Right forelimb (tissue), 1 donor: ENCODE results near the gene TIAM1.
A peak's percentile ranks its signal among the peaks of the same experiment; 100 is the strongest.
"Not testable (repeated sequence)": the region's sequence is repeated elsewhere in the genome, so short reads cannot be mapped to it uniquely, and the experiment has no call there.

Experiments used
- DNase-seq: peaks from one replicate; pipeline ENCODE4 v3.0.0-alpha.2; 2018

TIAM1 gene

GRCh38 chr21:31243611-31244010 is 100.5 kb downstream of the TIAM1 start:
- DNase-seq = no peak

GRCh38 chr21:31236528-31236927 is 107.5 kb downstream of the TIAM1 start:
- no peak for DNase-seq

DNA sequence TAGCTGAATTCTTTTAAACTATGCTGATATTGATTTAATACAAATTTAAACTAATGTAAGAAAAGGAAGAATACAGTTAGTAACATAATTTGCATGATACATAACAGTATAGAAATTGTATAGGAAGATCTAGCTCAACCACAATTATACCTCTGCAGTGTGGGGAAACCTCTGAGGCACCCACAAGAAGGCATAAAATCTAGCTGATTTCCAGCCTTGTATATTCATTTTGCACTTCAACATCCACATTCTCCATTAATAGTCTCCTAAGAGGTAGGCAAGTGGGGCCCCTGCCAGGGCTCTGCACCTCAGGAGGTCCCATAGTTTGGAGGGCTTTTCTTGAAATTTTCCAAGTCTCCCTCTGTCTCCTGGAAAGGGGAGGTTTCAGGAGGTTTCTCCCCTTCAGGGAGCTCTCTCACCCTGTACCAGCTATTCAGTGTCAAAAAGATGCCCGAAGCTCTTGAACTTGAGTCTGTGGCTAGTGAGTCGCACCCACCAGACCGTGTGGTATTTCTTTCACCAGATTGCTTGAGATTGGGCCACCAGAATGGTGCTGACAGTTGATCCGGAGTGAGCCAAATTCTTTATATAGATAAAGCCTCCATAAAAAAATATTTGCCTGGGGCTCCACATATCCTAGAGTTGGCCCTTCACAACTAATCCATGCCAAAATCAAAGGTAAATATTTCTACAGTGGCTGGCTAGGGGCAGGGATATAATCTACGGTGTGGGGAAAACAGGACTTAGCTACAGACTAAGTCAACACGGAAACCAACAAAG is 108.2 kb downstream of the TIAM1 start:
- DNase-seq = no peak

GRCh38 chr21:31234936-31235335 is 109.1 kb downstream of the TIAM1 start:
- no peak for DNase-seq

DNA sequence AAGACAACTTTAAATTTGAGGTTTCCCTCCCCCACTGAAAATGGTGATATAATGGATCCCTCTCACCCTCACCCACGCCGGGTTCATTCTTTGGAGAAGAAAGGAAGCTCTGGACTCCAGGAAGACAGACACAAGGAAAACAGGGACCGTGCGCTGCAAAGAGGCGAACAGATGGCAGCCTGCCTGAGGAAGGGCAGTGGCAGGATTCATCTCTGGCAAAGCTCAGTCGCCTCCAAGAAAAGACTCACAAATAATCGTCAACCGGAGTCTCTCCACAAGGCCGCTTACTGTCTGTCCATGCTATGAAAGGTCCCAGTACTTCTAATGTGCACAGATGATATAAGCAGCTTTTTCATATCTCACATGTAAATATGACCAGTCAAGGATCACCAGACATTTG is 110.3 kb downstream of the TIAM1 start:
- DNase-seq = no peak

DNA sequence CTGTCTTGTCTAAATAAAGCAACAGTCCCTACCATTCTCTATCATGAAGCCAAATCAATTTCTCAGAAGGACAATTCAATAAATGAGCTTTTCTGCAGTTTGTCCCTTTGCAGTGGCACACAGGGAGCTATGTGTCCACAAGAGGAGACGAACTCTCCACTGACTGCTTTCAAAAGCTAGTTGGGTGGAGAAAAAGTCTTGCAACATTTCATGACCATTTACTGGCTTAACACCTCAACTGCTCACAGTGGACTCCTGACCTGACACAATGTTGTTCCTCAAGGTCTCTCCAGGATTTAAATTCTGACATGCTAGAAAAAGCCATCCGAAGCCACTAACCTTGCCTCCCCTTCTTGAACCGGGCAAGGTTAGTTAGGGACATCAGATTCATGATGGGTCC is 111.7 kb downstream of the TIAM1 start:
- DNase-seq = no peak

GRCh38 chr21:31230937-31231336 is 113.1 kb downstream of the TIAM1 start:
- DNase-seq = no peak

GRCh38 chr21:31228723-31229122 is 115.3 kb downstream of the TIAM1 start:
- not testable (repeated sequence) for DNase-seq

- DNase-seq = no peak
Observed at GRCh38 chr21:31225713-31226112, 118.3 kb downstream of the TIAM1 start.

DNA sequence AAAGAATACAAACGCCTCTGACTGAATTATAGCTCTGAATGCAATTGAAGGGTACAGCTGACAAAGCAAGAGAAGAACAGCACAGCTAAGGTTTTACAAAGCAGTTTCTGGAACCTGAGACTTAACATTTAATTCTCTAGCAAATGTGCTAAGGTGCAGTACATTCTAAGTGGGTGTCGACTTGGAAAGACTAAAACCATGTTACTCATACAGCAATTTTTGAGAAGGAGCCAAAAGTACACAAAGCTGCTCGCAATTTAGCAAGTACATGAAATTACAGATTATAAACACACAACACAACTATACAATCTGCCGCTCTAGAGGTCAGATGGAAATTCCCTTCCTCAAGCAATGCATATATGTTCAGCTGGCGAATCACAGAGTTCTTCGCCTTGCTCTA is 121.9 kb downstream of the TIAM1 start:
- DNase-seq = no peak

DNA sequence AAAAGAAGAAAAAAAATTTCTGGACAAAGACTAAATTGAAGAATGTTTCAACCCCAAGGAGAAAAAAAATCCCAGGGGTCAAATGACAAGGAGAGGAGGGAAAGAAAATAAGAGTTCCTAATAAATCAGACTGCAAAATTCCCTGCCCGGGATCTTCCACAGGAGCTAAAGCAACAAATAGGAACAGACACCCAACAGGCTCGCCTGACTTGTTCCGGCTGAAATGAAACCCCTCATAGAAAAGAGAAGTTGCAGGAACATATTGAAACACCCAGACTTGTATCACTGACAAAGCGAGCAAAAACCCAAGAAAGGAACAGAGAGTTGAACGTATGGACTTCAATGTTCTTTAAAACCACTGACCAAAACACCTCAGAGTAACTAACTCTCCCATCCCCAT is 123.0 kb downstream of the TIAM1 start:
- DNase-seq = no peak

GRCh38 chr21:31220575-31220974 is 123.5 kb downstream of the TIAM1 start:
- DNase-seq = no peak

DNA sequence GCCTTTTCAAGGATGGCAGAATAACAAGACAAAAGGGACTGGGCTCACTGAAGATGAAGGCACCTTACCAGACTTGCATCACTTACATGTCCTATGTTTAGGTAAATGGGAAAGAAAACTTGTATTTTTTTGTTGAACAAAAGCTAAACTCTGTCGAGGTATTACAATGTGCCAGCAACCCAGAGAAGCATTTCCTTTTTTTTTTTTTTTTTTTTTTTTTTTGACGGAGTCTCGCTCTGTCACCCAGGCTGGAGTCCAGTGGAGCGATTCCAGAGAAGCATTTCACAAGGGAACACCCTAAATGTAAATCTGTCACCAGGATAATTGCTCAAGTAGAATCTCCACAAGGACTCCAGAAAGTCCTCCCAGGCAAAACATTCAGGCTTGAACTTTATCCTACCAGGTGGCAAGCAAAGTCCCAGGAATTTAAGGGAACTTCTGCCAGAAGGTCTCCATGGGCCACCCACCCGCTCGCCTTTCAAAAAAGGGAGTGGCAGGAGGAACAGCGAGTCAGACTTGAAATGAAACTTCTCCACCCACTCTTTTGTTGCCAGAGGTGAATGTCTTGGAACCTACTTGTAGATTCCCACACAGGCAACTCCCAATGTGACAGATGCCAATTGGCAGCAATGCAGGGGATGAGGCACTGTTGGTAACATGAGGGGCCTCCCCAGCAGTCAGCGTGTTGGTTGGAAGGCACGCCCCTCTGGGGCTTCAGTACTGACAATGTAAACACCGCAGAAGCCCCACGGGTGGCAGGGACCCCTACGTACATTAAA is 125.0 kb downstream of the TIAM1 start:
- DNase-seq = peak; percentile 71

- no peak for DNase-seq
Observed at GRCh38 chr21:31216206-31216605, 127.9 kb downstream of the TIAM1 start.

DNA sequence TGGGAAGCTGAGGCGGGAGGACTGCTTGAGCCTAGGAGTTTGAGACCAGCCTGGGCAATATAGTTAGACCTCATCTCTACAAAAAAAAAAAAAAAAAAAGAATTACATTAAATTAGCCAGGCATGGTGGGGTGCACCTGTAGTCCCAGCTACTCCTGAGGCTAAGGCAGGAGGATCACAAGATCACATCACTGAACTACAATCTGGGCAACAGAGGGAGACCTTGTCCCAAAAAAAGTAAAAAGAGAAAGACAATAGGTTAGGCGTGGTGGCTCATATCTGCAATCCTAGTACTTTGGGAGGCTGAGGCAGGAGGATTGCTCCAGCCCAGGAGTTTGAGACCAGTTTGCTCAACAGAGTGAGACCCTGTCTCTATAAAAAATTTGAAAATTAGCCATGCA is 130.3 kb downstream of the TIAM1 start:
- no peak for DNase-seq

DNA sequence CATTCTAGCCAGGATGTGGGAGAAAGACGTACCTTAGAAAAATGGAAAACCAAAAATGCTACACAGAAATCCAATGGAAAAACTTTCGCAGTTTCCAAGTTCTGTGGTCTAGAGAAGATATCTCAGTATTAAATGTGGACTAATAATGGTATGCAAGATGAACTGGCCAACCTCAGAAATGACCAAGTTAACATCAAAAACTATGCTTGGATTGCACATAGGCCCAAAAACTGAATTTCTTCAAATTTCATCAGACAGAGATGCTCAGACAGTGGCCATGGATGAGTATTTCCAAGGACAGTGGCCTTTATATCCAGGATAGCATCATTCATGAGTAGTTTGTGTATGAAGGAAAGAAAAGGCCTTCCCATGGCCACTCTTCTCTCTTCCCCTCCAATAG is 132.2 kb downstream of the TIAM1 start:
- DNase-seq = no peak

GRCh38 chr21:31205412-31205811 is 138.6 kb downstream of the TIAM1 start:
- no peak for DNase-seq

DNA sequence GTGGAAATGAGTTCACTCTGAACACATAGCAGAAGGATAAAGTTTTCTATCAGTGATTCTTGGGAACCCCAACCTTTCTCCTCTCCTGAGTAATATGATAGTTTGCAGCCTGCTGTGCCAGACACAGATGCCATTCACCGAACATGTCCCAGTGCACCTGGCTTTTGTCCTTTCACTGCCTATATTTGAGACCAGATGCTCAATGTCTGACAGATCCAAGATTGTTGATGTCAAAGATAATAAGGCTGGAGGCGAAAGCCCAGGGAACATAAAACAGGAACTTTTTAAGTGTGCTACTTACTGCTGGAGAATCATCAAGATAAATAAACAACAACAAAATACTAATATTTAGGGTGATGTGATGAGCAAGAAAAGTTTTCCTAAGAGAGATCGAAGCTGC is 139.3 kb downstream of the TIAM1 start:
- no peak for DNase-seq

- no peak for DNase-seq
Observed at GRCh38 chr21:31203431-31204054, 140.5 kb downstream of the TIAM1 start.

DNA sequence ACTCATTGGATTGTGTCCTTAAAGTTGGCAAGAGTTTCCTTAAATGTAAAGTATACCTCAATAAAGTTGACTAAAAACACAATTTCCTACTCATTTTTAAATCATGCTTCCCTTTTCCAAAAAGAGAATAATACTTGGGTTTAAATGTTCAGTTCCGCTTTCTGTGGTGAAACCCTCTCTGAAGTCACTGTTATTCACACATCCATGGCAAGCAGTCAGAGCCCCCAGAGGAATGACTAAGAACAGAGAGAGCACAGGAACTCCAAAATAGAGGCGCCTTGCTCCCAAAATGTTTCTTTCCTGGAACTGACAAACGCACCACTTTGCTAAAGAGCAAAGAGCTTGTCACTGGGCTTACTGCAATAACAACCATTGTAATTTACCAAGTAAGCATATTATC is 142.5 kb downstream of the TIAM1 start:
- peak; percentile 46 for DNase-seq

GRCh38 chr21:31201144-31201543 is 142.9 kb downstream of the TIAM1 start:
- no peak for DNase-seq

GRCh38 chr21:31198575-31198974 is 145.5 kb downstream of the TIAM1 start:
- DNase-seq = no peak

DNA sequence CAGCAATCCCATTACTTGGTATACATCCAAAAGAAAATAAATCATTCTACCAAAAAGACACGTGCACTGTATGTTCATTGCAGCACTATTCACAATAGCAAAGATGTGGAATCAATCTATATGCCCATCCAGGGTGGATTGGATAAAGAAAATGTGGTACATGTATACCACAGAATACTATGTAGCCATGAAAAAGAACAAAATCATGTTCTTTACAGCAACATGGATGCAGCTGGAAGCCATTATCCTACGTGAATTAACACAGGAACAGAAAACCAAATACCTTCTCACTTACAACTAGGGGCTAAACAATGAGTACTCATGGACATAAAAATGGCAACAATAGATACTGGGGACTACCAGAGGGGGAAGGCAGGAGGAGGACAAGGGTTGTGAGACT is 147.3 kb downstream of the TIAM1 start:
- no peak for DNase-seq
